Ovary (tissue), 3 donors: ENCODE data around the gene SMU1.

Experiments
- POLR2A ChIP-seq: fragments of 450-650 bp; IDR thresholded peaks from one replicate; pipeline ENCODE4 v1.6.1; 2017; ENCODE audit warnings: antibody characterized with exemption, mild to moderate bottlenecking, moderate library complexity
- TF ChIP-seq, protein P1 (sequence below), 3 donors: fragments of 450-650 bp in 2 of 3; fragments of 200-600 bp in 1 of 3; IDR thresholded peaks; one replicate each; pipeline versions ENCODE4 v1.5.1 to v1.8.0; 2016 to 2022; ENCODE audit warnings: antibody characterized with exemption in 3 of 3, mild to moderate bottlenecking in 1 of 3
- donor health status: DM: no; HTN: no; CAD: no.

DNA sequence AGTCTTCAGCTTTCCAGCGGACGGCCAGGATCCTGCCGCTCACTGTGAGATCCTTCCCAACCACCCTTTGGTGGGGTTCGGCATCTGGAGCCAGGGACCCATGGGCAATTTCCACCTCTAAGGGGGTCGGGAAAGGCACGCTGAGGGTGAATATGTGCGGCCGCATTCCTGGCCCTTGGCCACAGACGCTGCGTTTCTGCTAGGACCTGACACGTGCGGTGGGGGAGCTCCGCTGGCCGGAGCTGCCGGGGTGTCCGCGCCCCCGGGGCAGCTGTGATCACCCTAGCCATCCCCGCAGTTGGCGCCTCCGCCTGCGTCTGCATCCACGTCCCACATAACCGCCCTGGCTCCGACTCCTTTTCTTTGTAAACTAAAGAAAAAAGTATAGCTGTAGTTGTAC, 56.7 kb downstream of the SMU1 start:
- TF ChIP-seq, protein P1, sequence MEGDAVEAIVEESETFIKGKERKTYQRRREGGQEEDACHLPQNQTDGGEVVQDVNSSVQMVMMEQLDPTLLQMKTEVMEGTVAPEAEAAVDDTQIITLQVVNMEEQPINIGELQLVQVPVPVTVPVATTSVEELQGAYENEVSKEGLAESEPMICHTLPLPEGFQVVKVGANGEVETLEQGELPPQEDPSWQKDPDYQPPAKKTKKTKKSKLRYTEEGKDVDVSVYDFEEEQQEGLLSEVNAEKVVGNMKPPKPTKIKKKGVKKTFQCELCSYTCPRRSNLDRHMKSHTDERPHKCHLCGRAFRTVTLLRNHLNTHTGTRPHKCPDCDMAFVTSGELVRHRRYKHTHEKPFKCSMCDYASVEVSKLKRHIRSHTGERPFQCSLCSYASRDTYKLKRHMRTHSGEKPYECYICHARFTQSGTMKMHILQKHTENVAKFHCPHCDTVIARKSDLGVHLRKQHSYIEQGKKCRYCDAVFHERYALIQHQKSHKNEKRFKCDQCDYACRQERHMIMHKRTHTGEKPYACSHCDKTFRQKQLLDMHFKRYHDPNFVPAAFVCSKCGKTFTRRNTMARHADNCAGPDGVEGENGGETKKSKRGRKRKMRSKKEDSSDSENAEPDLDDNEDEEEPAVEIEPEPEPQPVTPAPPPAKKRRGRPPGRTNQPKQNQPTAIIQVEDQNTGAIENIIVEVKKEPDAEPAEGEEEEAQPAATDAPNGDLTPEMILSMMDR (IDR thresholded peaks at IDR 0.05) = no peak
- no peak for TF ChIP-seq POLR2A
